Measurements from ENCODE around the gene CELF4. TPM values are rescaled to one million over a fixed set of nuclear protein-coding genes. Genes with fewer than 3 reads are reported as not detected.

Gene CELF4
- total and polyA plus RNA-seq, 2 experiments from 2014 or later, result 1.6 to 2.1 TPM

GRCh38 chr18:37428288-37428974, 137.2 kb downstream of the CELF4 start:
- Histone ChIP-seq H3K9me3 (ENCODE audit: low read depth) (no peaks in the 10 kb centered on the region), H3K4me3 (no peak overlapping the region), H3K27me3 (no peaks in the 10 kb centered on the region), H3K4me1 (ENCODE audit: low read depth) (peaks cover 12% of the 10 kb centered on the region), H3K27ac (no peak overlapping the region), H3K36me3 (no peaks in the 10 kb centered on the region)
- no peak for DNase-seq (ENCODE audit: low read depth in 1 of 2, low spot score in 1 of 2)
- TF ChIP-seq CTCF (IDR thresholded peaks at IDR 0.05; ENCODE audit: low read depth, low read length), result no peak

- Histone ChIP-seq H3K9me3 (ENCODE audit: low read depth) (no peaks in the 10 kb centered on the region), H3K4me3 (no peak overlapping the region), H3K4me1 (ENCODE audit: low read depth) (peaks cover 21% of the 10 kb centered on the region), H3K27ac (no peak overlapping the region), H3K36me3 (no peaks in the 10 kb centered on the region), H3K27me3 (no peaks in the 10 kb centered on the region)
- no peak for TF ChIP-seq CTCF (IDR thresholded peaks at IDR 0.05; ENCODE audit: low read depth, low read length)
- no peak for DNase-seq (ENCODE audit: low read depth in 1 of 2, low spot score in 1 of 2)
These were observed 139.0 kb downstream of the CELF4 start for GRCh38 chr18:37426586-37426985.

- Histone ChIP-seq H3K9me3 (ENCODE audit: low read depth) (no peaks in the 10 kb centered on the region), H3K4me1 (ENCODE audit: low read depth) (peaks cover 16% of the 10 kb centered on the region), H3K36me3 (no peaks in the 10 kb centered on the region), H3K27me3 (no peaks in the 10 kb centered on the region), H3K27ac (no peak overlapping the region), H3K4me3 (no peak overlapping the region)
- no peak for DNase-seq (ENCODE audit: low read depth in 1 of 2, low spot score in 1 of 2)
- TF ChIP-seq CTCF (IDR thresholded peaks at IDR 0.05; ENCODE audit: low read depth, low read length), result no peak
These were observed 140.4 kb downstream of the CELF4 start for GRCh38 chr18:37425222-37425621.

GRCh38 chr18:37424507-37424906, 141.1 kb downstream of the CELF4 start:
- Histone ChIP-seq H3K27me3 (no peaks in the 10 kb centered on the region), H3K4me1 (ENCODE audit: low read depth) (peaks cover 16% of the 10 kb centered on the region)
- TF ChIP-seq CTCF (IDR thresholded peaks at IDR 0.05; ENCODE audit: low read depth, low read length), result no peak

GRCh38 chr18:37422596-37422995, 143.0 kb downstream of the CELF4 start:
- no peaks in the 10 kb centered on the region for H3K27me3 ChIP-seq
- no peak overlapping the region for H3K4me3 ChIP-seq
- DNase-seq (ENCODE audit: low read depth in 1 of 2, low spot score in 1 of 2), result no peak
- peaks cover 16% of the 10 kb centered on the region for H3K4me1 ChIP-seq (ENCODE audit: low read depth)
- TF ChIP-seq CTCF (IDR thresholded peaks at IDR 0.05; ENCODE audit: low read depth, low read length), result no peak
- H3K27ac ChIP-seq, result peak overlapping the region; percentile 32
- no peaks in the 10 kb centered on the region for H3K9me3 ChIP-seq (ENCODE audit: low read depth)
- no peaks in the 10 kb centered on the region for H3K36me3 ChIP-seq

More at GRCh38 chr18:37424507-37424906, 141.1 kb downstream of the CELF4 start:
- Histone ChIP-seq H3K9me3 (ENCODE audit: low read depth) (no peaks in the 10 kb centered on the region), H3K4me3 (no peak overlapping the region), H3K36me3 (no peaks in the 10 kb centered on the region), H3K27ac (no peak overlapping the region)
- DNase-seq (ENCODE audit: low read depth in 1 of 2, low spot score in 1 of 2), result no peak
